GM19035 (cell line): ENCODE measurements around the gene TMEM225B.
"Not testable (repeated sequence)": the region's sequence is repeated elsewhere in the genome, so short reads cannot be mapped to it uniquely, and the experiment has no call there.

Source experiments
- ATAC-seq: cut with Tn5 transposase; IDR thresholded peaks from one replicate; pipeline ENCODE4 v1.9.1; 2021; ENCODE audit not compliant: unreplicated experiment

The TMEM225B gene

GRCh38 chr7:99579281-99579955 is 18.6 kb upstream of the TMEM225B start:
- no peak for ATAC-seq

GRCh38 chr7:99579956-99580777 is 17.9 kb upstream of the TMEM225B start:
- no peak for ATAC-seq

DNA sequence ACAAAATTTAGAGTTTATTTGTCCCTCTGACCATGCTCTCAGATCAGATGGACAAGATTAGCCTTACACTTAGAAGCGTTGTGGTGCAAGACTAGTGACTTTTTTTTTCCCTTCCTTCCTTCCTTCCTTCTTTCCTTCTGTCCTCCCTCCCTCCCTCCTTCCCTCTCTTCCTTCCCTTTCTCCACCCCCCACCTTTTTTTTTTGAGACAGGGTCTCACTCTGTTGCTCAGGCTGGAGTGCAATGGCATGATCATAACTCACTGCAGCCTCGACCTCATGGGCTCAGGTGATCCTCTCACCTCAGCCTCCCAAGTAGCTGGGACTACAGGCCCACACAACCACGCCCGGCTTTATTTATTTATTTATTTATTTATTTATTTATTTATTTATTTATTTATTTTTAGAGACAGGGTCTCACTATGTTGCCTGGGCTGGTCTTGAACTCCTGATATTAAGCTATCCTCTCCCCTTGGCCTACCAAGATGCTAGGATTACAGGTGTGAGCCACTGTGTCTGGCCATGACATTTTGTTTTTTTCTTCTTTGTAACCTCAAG is 17.2 kb upstream of the TMEM225B start:
- not testable (repeated sequence) for ATAC-seq

DNA sequence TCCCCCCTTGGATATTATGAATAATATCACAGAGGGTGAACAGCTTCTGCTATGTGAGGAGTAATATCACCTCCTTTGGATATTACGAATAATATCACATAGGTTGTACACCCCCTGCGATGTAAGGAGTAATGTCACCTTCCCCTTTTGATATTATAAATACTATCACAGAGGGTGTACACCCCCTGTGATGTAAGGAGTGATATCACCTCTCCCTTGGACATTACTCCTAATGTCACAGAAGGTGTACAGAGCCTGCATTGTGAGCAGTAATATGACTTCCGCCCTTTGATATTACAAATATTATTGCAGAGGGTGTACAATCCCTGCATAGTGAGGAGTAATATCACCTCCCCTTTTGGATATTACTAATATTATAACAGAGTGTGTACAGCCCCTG is 9.2 kb upstream of the TMEM225B start:
- no peak for ATAC-seq

GRCh38 chr7:99594948-99595745 is 2.9 kb upstream of the TMEM225B start:
- ATAC-seq: no peak

GRCh38 chr7:99596408-99596955 is 1.6 kb upstream of the TMEM225B start:
- no peak for ATAC-seq

DNA sequence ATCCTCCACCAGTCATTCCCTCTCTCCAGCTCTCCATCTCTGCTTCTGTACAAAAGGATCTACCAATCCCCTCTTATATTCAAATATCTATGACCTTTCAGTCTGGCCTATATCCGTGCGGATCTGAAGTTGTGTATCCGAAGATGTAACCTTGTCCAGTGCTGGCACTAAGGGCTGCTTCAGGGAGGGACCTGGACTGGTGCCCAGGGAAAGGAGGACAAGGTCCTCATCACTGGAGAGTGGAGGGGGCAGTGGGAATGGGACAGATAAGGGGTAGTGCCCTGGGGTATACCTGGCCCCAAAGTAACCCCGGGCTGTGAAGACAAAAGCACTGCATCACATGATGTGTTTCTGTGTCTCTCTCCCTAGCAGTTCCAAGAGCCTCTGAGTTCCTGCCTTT is 1.8 kb downstream of the TMEM225B start:
- ATAC-seq: no peak

GRCh38 chr7:99601656-99602310 is 3.7 kb downstream of the TMEM225B start:
- ATAC-seq: no peak

DNA sequence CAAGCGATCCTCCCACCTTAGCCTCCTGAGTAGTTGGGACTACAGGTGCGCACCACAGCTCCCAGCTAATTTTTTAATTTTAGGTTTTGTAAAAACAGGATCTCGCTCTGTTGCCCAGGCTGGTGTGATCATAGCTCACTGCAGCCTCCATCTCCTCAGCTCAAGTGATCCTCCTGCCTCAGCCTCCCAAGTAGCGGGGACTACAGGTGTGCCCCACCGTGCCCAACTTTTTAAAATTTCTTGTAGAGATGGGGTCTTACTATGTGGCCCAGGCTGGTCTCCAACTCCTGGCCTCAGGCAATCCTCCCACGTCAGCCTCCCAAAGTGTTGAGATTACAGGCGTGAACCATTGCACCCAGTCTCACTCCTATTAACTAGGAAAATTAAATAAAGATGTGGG is 7.5 kb downstream of the TMEM225B start:
- no peak for ATAC-seq

- ATAC-seq: no peak
Measured at GRCh38 chr7:99606531-99606930, 8.5 kb downstream of the TMEM225B start.

DNA sequence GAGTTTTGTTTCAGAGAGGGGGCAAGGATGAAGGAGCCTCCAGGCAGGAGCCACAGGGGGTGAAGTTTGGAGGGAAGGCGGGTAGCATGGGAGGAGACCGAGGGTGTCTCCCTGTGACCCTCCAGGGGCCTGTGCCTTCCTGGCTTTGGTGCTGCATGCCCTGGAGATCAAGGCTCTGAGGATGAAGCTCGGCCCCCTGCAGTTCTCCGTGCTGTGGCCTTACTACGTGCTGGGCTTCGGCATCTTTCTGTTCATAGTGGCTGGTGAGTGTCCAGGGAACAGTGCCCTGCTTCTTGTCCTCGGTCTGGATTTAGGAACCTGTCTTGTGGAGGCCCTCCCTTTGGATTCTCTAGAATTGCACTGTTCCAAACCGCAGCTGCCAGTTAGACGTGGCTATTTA is 9.5 kb downstream of the TMEM225B start:
- no peak for ATAC-seq

DNA sequence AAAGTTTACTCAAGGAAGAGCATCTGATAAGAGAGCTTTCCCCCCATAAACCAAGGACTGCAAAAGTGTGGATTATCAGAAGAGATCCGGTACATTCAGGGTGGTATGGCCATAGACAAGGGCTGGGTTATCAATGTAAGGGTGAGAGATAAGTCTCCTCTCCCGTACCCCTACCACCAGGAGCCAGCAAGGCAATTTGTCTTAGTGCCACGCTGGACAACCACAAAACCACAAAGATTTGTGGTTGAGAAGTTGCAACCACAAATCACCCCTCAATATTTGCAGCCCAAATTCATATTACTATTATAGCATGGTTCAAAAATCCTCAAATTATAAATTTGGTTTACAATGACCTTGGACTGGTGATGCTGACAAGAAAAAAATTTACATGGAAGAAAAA is 16.4 kb downstream of the TMEM225B start:
- no peak for ATAC-seq

GRCh38 chr7:99615989-99616358 is 17.9 kb downstream of the TMEM225B start:
- ATAC-seq: no peak

DNA sequence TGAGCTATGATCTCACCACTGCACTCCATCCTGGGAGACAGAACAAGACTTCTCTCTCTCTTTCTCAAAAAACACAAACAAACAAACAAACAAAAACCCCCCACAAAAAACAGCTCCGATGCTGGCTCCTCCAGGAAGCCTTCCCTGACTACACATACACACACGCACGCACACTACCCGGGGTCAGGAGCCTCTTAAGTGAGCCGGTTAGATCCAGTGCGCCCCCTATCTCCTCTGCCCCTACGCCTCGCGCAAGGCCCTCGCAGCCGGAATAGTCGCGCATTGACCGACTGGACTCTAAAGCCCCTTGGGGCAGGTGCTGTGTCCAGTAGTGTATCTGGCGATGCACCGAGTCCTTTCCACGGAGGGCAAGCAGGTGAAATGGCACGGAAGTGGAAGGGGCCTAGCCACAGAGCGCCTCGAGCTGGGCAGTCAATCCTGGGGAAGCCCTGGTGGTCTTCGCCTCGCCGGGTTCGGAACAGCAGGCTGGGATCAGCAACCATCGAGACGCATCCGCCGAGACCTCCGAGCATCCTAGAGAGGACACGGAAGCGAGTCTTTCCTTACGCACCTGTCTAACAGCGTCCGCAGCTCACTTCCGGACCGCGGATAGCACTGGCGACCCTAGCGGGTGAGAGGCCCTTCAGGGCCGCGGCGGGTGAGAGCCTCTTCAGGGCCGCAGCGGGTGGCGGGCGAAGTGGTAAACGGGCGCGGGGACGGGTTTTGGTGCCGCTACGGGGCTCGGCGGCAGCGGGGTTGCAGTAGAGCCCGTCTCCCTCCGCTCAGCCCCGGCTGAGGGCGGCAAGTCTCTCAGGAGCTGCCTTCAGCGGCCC is 18.5 kb downstream of the TMEM225B start, which contains the start of gene ZSCAN25:
Gene ZSCAN25 (plus strand): TSS at position 588 of the 833 bp plus-strand sequence. CDS start 2,661 bp downstream, outside the sequence.
- ATAC-seq: peak; percentile 92

DNA sequence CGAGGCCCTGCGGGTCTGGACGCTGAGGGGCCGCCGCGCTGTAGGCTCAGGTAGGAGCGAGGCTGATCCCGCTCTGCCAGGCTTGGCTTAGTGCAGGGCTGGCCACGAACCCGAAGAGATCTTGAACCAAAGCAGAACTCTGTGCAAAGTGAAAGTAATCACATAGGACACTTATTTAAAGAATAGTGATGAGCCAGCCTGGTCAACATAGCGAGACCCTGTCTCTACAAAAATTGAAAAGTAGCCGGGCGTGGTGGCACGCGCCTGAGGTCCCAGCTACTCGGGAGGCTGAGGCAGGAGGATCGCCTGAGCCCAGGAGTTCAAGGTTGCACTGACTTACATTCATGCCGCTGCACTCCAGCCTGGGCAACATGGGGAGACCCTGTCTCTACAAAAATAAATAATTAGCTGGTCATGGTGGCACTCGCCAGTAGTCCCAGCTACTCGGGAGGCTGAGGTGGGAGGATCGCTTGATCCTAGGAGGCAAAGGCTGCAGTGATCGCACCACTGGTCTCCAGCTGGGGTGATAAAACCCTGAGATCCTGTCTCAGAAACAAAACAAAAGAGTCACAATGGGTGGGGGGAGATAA is 19.2 kb downstream of the TMEM225B start:
- peak; percentile 40 for ATAC-seq

GRCh38 chr7:99618726-99619125 is 20.7 kb downstream of the TMEM225B start:
- no peak for ATAC-seq

DNA sequence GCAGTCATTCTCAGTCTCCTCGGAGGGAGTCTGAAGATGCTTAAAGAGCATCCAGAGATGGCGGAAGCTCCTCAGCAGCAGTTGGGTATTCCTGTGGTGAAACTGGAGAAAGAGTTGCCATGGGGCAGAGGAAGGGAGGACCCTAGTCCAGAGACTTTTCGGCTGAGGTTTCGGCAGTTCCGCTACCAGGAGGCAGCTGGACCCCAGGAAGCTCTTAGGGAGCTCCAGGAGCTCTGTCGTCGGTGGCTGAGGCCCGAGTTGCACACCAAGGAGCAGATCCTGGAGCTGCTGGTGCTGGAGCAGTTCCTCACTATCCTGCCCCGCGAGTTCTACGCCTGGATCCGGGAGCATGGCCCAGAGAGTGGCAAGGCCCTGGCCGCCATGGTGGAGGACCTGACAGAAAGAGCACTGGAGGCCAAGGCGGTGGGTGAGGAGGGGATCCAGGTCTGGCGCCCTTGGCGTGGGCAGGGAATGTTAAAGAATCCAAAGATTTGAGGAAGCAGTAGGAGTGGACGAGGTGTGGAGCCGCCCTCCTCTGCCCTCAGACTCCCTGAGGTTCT is 21.6 kb downstream of the TMEM225B start:
- no peak for ATAC-seq

DNA sequence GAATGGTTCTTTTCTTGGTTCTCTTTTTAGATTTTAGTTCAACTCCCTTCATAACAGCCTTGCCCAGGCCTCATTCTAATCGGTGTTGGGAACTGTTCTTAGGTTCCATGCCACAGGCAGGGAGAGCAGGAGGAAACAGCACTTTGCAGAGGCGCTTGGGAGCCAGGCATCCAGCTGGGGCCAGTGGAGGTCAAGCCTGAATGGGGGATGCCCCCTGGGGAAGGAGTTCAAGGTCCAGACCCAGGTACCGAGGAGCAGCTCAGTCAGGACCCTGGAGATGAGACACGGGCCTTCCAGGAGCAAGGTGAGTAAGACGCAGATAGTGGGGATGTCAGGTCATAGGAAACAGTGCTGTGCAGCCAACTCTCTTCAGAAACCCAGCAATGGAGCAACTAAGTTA is 23.2 kb downstream of the TMEM225B start:
- no peak for ATAC-seq

DNA sequence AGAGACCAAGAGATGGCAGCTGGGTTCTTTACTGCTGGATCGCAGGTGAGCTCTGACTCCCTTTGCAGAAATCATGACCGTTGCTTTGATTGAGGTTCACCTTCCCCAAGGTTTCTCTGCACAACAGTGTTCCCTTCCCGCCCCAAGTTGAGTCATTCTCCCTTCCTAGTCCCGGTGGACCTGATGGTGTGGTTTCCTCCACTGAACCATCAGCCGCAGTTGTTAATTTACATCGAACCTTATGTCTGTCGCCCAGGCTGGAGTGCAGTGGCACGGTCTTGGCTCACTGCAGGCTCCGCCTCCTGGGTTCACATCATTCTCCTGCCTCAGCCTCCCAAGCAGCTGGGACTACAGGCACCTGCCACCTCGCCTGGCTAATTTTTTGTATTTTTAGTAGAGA is 24.5 kb downstream of the TMEM225B start:
- ATAC-seq: no peak
